Body of pancreas (tissue), 4 donors: ENCODE measurements around the gene CCDC60.

Experiments
- CTCF ChIP-seq, 7 experiments: fragments of 450-650 bp in 4 of 7; fragments of 200-600 bp in 3 of 7; sonication (generic) in 3 of 7; IDR thresholded peaks; one replicate each; pipeline ENCODE4 v1.5.1; 2016 to 2019; ENCODE audit warnings: antibody characterized with exemption in 7 of 7
- POLR2A ChIP-seq, 3 donors: fragments of 450-650 bp; IDR thresholded peaks; one replicate each; pipeline ENCODE4 v1.6.1; 2016; ENCODE audit warnings: antibody characterized with exemption in 3 of 3, mild to moderate bottlenecking in 2 of 3

DNA sequence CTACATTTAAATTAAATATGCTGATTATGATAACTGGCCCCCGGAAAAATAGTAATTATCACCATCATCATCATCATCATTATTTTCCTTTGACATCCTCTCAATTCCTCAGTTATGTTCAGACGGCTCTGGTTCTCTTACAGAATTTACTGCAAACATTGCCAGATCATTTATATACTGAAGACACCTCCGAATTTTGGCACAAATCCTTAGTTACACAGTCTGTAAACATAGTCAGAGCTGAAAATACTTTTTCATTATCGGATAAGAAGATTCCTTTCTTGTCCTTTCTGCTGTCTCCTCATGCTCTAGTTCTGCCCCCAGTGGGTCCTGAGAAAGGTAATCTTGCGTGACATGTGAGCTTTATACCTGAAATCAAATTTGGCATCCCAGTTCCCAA is 40.3 kb upstream of the CCDC60 start:
- no peak for TF ChIP-seq CTCF (IDR thresholded peaks at IDR 0.05)
- TF ChIP-seq POLR2A (IDR thresholded peaks at IDR 0.05): no peak
